BE2C (cell line): ENCODE data around the gene RBMS3.

Source experiments
- DNase-seq: peaks from one replicate; pipeline ENCODE4 v3.0.0-alpha.2; 2020
- H3K27me3 ChIP-seq: fragments of 250-450 bp; sonication (Bioruptor Pico); 2 replicates; pipeline ENCODE4 v1.5.1; 2020; ENCODE audit warnings: mild to moderate bottlenecking
- H3K36me3 ChIP-seq: fragments of 250-450 bp; sonication (Bioruptor Pico); 2 replicates; pipeline ENCODE4 v1.5.1; 2020; ENCODE audit warnings: mild to moderate bottlenecking
- H3K4me1 ChIP-seq: fragments of 250-450 bp; sonication (Bioruptor Pico); 2 replicates; pipeline ENCODE4 v1.5.1; 2020
- H3K4me3 ChIP-seq: 2 replicates; pipeline ENCODE4 v1.5.1; 2011; ENCODE audit warnings: low read depth, low read length
- H3K9me3 ChIP-seq: fragments of 250-450 bp; sonication (Bioruptor Pico); 2 replicates; pipeline ENCODE4 v1.5.1; 2020
- TF ChIP-seq, protein P1 (sequence below): IDR thresholded peaks from 2 replicates; pipeline ENCODE4 v1.5.1; 2012; ENCODE audit warnings: mild to moderate bottlenecking, low read depth, low read length

The RBMS3 gene

DNA sequence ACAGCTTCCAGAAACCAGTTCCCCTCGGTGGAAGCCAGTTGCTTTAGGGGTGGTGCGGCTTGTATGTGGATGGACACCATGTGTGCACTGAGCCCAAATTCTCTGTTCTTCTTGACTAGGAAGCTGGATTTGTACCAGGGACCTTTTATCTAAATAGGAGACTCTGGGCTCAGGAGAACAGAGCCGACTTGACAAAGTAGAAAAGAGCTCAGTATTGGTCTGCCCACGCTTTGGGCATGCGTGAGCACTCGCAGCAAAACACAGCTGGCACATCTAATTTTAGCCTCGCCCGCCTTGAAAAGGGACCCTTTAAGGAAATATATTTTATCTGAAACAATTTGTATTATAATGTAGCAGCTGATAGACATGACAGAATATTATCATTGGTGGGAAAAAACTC, 1.1 kb upstream of the RBMS3 start:
- peak overlapping the region; percentile 78 for H3K4me3 ChIP-seq
- DNase-seq = no peak
- H3K9me3 ChIP-seq = no peaks in the 10 kb centered on the region
- no peaks in the 10 kb centered on the region for H3K36me3 ChIP-seq
- H3K27me3 ChIP-seq = no peaks in the 10 kb centered on the region
- TF ChIP-seq, protein P1, sequence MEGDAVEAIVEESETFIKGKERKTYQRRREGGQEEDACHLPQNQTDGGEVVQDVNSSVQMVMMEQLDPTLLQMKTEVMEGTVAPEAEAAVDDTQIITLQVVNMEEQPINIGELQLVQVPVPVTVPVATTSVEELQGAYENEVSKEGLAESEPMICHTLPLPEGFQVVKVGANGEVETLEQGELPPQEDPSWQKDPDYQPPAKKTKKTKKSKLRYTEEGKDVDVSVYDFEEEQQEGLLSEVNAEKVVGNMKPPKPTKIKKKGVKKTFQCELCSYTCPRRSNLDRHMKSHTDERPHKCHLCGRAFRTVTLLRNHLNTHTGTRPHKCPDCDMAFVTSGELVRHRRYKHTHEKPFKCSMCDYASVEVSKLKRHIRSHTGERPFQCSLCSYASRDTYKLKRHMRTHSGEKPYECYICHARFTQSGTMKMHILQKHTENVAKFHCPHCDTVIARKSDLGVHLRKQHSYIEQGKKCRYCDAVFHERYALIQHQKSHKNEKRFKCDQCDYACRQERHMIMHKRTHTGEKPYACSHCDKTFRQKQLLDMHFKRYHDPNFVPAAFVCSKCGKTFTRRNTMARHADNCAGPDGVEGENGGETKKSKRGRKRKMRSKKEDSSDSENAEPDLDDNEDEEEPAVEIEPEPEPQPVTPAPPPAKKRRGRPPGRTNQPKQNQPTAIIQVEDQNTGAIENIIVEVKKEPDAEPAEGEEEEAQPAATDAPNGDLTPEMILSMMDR = no peak
- no peaks in the 10 kb centered on the region for H3K4me1 ChIP-seq

DNA sequence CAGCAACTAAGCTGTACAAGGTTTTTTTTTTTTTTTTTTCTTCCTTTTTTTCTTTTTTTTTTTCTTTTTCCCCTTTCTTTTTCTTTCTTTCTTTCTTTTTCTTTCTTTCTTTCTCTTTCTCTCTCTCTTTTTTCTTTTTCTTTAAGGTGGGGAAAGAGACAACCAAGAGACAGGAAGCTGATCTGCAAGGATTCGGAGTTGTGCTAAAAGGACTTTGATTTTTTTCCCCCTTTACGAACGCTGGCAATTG, 148 bp downstream of the RBMS3 start:
- Histone ChIP-seq H3K4me1 (no peaks in the 10 kb centered on the region), H3K36me3 (no peaks in the 10 kb centered on the region), H3K4me3 (peak overlapping the region; percentile 78), H3K27me3 (no peaks in the 10 kb centered on the region), H3K9me3 (no peaks in the 10 kb centered on the region)
- DNase-seq = no peak
- TF ChIP-seq, protein P1 = no peak

DNA sequence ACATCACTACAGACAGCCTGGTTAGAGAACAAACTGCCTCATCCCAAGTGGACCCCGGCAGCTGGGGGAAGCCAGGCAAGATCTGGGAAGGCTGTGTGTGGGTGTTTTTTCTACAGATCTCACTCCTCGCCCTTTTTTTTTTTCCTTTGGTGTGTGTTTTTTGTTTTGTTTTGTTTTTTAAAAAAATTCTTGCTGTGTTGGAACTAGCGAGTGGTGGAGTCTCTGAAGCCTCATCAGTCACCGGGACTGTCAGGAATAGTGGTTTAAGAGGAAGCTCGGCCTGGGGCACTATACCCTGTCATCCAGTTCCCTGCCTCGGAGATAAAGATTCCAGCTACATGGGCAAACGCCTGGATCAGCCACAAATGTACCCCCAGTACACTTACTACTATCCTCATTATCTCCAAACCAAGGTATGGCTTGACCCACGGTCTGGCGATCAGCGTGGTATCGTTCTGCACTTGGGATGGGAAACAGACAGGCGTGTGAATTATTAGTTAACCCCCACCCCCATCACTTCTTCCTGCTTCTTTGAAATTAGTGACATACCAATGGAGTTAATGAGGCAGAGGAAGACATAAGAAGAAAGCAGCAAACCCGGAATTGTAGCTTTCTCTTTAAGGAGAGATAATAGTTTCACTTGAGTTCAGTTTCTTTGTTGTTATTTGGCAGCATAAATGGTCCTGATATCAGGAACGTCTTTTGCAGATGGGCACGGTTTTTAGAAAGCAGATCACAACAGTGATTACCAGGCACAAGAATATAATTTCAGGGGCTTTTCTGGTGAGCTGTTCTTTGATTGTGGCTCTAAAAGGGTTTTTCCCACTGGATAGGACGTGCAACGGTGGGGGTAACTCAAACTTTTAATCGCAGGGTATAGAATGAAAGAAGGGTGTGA, 722 bp downstream of the RBMS3 start:
- TF ChIP-seq, protein P1 = no peak
- H3K9me3 ChIP-seq = no peaks in the 10 kb centered on the region
- peak; percentile 52 for DNase-seq
- H3K27me3 ChIP-seq = no peaks in the 10 kb centered on the region
- peak overlapping the region; percentile 78 for H3K4me3 ChIP-seq
- no peaks in the 10 kb centered on the region for H3K4me1 ChIP-seq
- no peaks in the 10 kb centered on the region for H3K36me3 ChIP-seq

DNA sequence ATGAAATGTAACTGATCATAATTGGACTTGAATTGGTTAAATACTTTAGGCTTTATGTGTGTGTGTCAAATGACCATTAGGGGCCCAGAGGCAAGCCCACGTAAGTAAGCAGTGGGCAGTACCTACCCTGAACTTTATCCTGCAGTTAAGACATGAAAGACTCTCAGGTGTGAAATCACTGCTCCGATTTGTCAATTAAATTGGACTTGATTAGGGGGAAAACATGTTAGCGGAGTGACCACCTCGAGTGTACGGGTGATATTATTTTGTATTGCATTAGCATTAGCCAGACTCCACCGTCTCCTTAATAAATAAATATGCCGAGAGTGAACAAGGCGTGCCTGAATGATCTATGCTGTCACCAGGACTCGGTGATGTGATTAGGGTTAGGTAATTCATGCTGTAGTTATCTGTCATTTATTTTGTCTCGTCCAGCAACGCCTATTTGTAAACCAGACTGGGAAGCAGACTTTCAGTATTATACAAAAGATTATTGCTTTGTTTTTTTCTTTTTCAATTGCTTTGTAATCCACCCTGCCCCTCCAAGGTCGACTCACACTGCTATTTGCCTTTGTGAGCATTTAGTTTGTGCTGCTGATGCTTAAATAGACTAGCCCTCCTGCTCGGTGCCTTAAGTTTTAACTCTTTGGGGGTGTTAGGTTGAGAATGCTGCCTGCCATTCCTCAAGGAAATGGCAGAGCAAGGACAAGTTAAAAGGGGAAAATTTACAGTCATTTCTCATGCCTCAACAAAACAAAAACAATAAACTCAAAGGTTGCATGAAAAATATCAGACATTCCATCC, 1.8 kb downstream of the RBMS3 start:
- Histone ChIP-seq H3K36me3 (no peaks in the 10 kb centered on the region), H3K27me3 (no peaks in the 10 kb centered on the region), H3K4me3 (peak overlapping the region; percentile 78), H3K9me3 (no peaks in the 10 kb centered on the region), H3K4me1 (no peaks in the 10 kb centered on the region)
- peak; percentile 14 for DNase-seq
- TF ChIP-seq, protein P1 = no peak

DNA sequence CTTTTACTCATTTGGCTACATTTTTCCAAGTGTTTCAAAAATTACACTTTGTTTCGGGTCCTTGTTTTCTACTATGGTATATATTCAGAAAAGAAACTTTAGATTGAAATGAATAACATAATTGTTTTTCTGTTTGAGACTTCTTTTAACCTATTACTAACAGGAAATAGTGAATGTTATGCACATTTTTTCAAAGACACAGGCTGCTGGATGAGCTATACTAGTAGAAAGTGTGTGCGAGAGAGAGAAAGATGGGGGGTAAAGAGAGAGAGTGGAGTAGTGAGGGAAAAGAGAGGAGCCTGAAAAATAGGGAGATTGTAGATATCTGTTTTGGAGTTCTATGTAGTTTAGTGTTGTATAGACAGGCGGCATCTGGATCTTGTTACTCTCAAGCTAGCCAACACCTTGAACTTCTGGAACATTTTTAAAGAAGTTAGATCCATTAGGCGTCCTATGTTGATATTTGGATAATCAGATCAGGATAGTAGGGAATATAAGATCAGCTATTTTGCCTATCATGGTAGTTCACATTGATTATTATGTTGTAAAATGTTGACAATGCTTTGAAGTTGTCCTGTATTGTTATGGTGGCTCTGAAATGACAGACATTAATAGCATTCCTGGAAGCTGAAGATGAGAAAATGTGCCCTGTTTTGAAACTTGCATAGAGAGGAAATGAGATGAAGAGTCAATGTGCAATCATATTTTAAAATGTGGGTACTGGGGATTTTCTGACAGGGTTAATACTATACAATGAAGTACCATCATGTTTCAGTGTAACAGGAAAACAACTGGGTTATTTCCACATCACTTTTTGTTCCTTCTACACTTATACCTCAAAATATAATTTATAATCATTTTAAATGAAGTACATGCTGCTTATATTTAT, 2.6 kb downstream of the RBMS3 start:
- Histone ChIP-seq H3K4me3 (peak overlapping the region; percentile 78), H3K4me1 (no peaks in the 10 kb centered on the region), H3K36me3 (no peaks in the 10 kb centered on the region), H3K9me3 (no peaks in the 10 kb centered on the region), H3K27me3 (no peaks in the 10 kb centered on the region)
- TF ChIP-seq, protein P1 = no peak
- DNase-seq = no peak
